Measurements from ENCODE around the gene FAM167B.

GRCh38 chr1:32198237-32199042, 48.6 kb upstream of the FAM167B start:
- TF ChIP-seq, protein P1, sequence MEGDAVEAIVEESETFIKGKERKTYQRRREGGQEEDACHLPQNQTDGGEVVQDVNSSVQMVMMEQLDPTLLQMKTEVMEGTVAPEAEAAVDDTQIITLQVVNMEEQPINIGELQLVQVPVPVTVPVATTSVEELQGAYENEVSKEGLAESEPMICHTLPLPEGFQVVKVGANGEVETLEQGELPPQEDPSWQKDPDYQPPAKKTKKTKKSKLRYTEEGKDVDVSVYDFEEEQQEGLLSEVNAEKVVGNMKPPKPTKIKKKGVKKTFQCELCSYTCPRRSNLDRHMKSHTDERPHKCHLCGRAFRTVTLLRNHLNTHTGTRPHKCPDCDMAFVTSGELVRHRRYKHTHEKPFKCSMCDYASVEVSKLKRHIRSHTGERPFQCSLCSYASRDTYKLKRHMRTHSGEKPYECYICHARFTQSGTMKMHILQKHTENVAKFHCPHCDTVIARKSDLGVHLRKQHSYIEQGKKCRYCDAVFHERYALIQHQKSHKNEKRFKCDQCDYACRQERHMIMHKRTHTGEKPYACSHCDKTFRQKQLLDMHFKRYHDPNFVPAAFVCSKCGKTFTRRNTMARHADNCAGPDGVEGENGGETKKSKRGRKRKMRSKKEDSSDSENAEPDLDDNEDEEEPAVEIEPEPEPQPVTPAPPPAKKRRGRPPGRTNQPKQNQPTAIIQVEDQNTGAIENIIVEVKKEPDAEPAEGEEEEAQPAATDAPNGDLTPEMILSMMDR (IDR thresholded peaks at IDR 0.05; ENCODE audit: low read depth, low read length), result no peak
- no peak for TF ChIP-seq EZH2phosphoT487 (IDR thresholded peaks at IDR 0.05; ENCODE audit: low read depth)

Data from OCI-LY3 (cell line).